Sigmoid colon (tissue), 4 donors: Measurements from ENCODE around the gene ZNF467.

ENCODE experiments used
- CTCF ChIP-seq, 4 experiments: fragments of 450-650 bp in 3 of 4; fragments of 200-600 bp in 1 of 4; IDR thresholded peaks; one replicate each; pipeline ENCODE4 v1.5.1; 2016 to 2019; ENCODE audit warnings: antibody characterized with exemption in 4 of 4, mild to moderate bottlenecking in 3 of 4, moderate library complexity in 2 of 4
- POLR2AphosphoS5 ChIP-seq, 4 donors: sonication (generic); formaldehyde crosslinking; IDR thresholded peaks; one replicate each; pipeline ENCODE4 v1.6.1; 2017; ENCODE audit warnings: antibody characterized with exemption in 4 of 4

GRCh38 chr7:149772956-149773434, 393 bp downstream of the ZNF467 start:
- TF ChIP-seq CTCF (IDR thresholded peaks at IDR 0.05) (no peak), POLR2AphosphoS5 (IDR thresholded peaks at IDR 0.05) (no peak)
